ENCODE data around the gene USP30. TPM values are rescaled to one million over a fixed set of nuclear protein-coding genes. Genes with fewer than 3 reads are reported as not detected.

The USP30 gene
- total and polyA plus RNA-seq, 4 donors, result 6.5 to 17.9 (median 8.0) TPM

DNA sequence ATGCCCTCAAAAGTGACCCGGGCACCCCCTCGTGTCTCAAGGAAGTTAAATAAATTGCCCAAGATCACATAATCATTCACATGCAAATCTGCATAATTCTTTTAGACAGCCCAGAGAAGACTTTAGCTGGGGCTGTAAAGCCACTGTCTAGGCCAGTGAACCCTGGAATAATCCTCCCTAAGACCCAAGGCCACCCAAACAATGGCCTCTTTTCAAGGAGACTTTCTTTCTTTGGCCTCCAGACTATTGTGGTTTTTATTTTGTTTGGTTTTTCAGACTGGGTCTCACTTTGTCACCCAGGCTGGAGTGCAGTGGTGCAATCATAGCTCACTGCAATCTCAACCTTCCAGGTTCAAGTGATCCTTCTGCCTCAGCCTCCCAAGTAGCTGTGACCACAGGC is 42.1 kb upstream of the USP30 start:
- ATAC-seq (ENCODE audit: insufficient read depth, low FRiP score), result no peak
- Histone ChIP-seq H3K4me3 (no peak overlapping the region), H3K27me3 (ENCODE audit: control insufficient read depth in 3 of 3, insufficient read depth in 3 of 3, low read length in 2 of 3) (no peaks in the 10 kb centered on the region), H3K27ac (ENCODE audit: low read depth in 1 of 2, low read length in 1 of 2) (no peak overlapping the region), H3K9ac (ENCODE audit: insufficient read depth in 1 of 2, low read length in 2 of 2) (no peak overlapping the region), H3K36me3 (ENCODE audit: control insufficient read depth in 4 of 4, insufficient read depth in 4 of 4, low read length in 4 of 4) (no peaks in the 10 kb centered on the region), H3K9me3 (ENCODE audit: control insufficient read depth in 4 of 4, insufficient read depth in 3 of 4, low read length in 3 of 4) (peaks cover 0 to 2% (median 0%) of the 10 kb centered on the region in 4 donors), H3K4me1 (ENCODE audit: control insufficient read depth in 5 of 5, insufficient read depth in 5 of 5, low read length in 5 of 5) (no peaks in the 10 kb centered on the region)
- TF ChIP-seq, protein P1, sequence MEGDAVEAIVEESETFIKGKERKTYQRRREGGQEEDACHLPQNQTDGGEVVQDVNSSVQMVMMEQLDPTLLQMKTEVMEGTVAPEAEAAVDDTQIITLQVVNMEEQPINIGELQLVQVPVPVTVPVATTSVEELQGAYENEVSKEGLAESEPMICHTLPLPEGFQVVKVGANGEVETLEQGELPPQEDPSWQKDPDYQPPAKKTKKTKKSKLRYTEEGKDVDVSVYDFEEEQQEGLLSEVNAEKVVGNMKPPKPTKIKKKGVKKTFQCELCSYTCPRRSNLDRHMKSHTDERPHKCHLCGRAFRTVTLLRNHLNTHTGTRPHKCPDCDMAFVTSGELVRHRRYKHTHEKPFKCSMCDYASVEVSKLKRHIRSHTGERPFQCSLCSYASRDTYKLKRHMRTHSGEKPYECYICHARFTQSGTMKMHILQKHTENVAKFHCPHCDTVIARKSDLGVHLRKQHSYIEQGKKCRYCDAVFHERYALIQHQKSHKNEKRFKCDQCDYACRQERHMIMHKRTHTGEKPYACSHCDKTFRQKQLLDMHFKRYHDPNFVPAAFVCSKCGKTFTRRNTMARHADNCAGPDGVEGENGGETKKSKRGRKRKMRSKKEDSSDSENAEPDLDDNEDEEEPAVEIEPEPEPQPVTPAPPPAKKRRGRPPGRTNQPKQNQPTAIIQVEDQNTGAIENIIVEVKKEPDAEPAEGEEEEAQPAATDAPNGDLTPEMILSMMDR (IDR thresholded peaks at IDR 0.05; ENCODE audit: control extremely low read depth, extremely low read depth), result no peak
- no peak for DNase-seq
- WGBS, 2 donors, result 62 to 71% methylated on average over 2 of the region's 2 CpGs

GRCh38 chr12:109014984-109015765 is 37.2 kb upstream of the USP30 start:
- no peak for ATAC-seq (ENCODE audit: insufficient read depth, low FRiP score)
- no peak overlapping the region for H3K9ac ChIP-seq (ENCODE audit: insufficient read depth in 1 of 2, low read length in 2 of 2)

GRCh38 chr12:109016016-109016415 is 36.4 kb upstream of the USP30 start:
- no peaks in the 10 kb centered on the region for H3K27me3 ChIP-seq (ENCODE audit: control insufficient read depth in 3 of 3, insufficient read depth in 3 of 3, low read length in 2 of 3)
- TF ChIP-seq, protein P1 (IDR thresholded peaks at IDR 0.05; ENCODE audit: control extremely low read depth, extremely low read depth), result no peak
- H3K36me3 ChIP-seq (ENCODE audit: control insufficient read depth in 4 of 4, insufficient read depth in 4 of 4, low read length in 4 of 4), result no peaks in the 10 kb centered on the region
- no peak overlapping the region for H3K27ac ChIP-seq (ENCODE audit: low read depth in 1 of 2, low read length in 1 of 2)
- ATAC-seq (ENCODE audit: insufficient read depth, low FRiP score), result no peak
- peaks cover 0 to 2% (median 0%) of the 10 kb centered on the region in 4 donors for H3K9me3 ChIP-seq (ENCODE audit: control insufficient read depth in 4 of 4, insufficient read depth in 3 of 4, low read length in 3 of 4)
- H3K4me3 ChIP-seq, result no peak overlapping the region
- peaks cover 0 to 4% (median 0%) of the 10 kb centered on the region in 5 donors for H3K4me1 ChIP-seq (ENCODE audit: control insufficient read depth in 5 of 5, insufficient read depth in 5 of 5, low read length in 5 of 5)
- DNase-seq, result no peak
- no peak overlapping the region for H3K9ac ChIP-seq (ENCODE audit: insufficient read depth in 1 of 2, low read length in 2 of 2)
- 84% methylated on average over 8 of the region's 8 CpGs for WGBS, 2 donors

More at GRCh38 chr12:109014984-109015765, 37.2 kb upstream of the USP30 start:
- no peak for DNase-seq
- Histone ChIP-seq H3K27ac (ENCODE audit: low read depth in 1 of 2, low read length in 1 of 2) (no peak overlapping the region), H3K9me3 (ENCODE audit: control insufficient read depth in 4 of 4, insufficient read depth in 3 of 4, low read length in 3 of 4) (peaks cover 0 to 2% (median 0%) of the 10 kb centered on the region in 4 donors), H3K4me1 (ENCODE audit: control insufficient read depth in 5 of 5, insufficient read depth in 5 of 5, low read length in 5 of 5) (no peaks in the 10 kb centered on the region), H3K36me3 (ENCODE audit: control insufficient read depth in 4 of 4, insufficient read depth in 4 of 4, low read length in 4 of 4) (no peaks in the 10 kb centered on the region), H3K27me3 (ENCODE audit: control insufficient read depth in 3 of 3, insufficient read depth in 3 of 3, low read length in 2 of 3) (no peaks in the 10 kb centered on the region), H3K4me3 (no peak overlapping the region)
- TF ChIP-seq, protein P1 (IDR thresholded peaks at IDR 0.05; ENCODE audit: control extremely low read depth, extremely low read depth), result no peak
- 88 to 91% methylated on average over 6 of the region's 6 CpGs for WGBS, 2 donors
